Skin of body (tissue), 2 donors: Measurements from ENCODE around the gene THRB. TPM values are rescaled to one million over a fixed set of nuclear protein-coding genes. Genes with fewer than 3 reads are reported as not detected.

Source experiments
- DNase-seq: peaks from one replicate; lab custom pipeline; 2025; lab: John Stamatoyannopoulos, UW
- total RNA-seq: library from RNA; depleted of rRNA; stranded (reverse); fragments of >200 nt; gene quantifications from one replicate; pipeline ENCODE4 v1.2.3, GENCODE V29; 2014

The THRB gene
- total RNA-seq: 18.1 TPM

DNA sequence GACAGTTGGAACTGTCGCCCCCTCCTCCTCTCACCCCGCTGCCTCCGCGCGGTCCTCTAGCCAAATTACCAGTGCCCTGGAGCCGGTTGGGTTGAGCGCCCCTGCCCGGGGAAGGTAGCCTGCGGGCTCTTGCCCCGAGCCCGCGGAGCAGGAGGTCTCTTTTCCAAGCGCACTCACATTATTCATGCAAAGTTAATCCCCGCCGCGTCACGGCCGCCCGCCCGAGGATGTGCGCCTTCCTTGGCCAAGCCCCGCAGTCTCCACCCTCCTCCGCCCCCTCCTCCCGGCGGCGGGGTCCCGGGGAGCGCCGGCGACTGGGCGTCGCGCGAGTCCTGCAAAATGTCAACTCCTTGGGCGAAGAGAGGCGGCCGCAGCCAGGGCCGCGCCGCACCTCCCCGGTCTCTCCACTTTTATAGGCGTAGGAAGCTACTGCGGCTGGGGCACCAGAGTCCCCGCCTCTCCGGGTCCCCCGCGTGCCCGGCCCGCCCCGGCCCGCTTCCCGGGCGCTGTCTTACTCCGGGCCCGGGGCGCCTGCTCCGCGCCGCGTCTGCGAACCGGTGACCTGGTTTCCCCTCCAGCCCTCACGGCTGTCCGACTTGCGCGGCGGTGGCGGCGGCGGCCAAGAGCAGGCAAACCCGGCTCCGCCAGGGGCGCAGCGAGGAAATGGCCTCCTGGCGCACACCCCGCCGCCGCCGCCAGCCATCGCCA is at the start of gene THRB:
TSS of gene THRB (minus strand) at position 233 of the 708 bp plus-strand sequence.
- no peak for DNase-seq

- DNase-seq: no peak
Observed at GRCh38 chr3:24541935-24542334, 47.3 kb upstream of the THRB start.

DNA sequence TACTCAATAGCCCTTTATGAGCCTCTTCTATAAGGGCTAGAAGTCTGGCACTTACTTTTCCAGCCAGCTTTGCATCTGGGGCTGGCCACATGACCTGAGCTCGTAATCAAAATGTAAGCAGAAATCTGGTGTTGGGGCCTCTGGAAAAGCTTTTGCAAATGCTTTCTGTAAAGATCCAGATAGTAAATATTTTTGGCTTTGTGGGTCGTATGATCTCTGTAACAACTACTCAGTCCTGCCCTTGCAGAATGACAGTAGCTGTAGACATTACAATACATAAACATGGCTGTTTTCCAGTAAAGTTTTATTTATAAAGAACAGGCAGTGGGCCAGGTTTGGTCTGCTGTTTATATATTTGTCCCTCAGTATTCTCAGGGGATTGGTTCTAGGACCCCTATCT is 46.2 kb upstream of the THRB start:
- DNase-seq: no peak

DNA sequence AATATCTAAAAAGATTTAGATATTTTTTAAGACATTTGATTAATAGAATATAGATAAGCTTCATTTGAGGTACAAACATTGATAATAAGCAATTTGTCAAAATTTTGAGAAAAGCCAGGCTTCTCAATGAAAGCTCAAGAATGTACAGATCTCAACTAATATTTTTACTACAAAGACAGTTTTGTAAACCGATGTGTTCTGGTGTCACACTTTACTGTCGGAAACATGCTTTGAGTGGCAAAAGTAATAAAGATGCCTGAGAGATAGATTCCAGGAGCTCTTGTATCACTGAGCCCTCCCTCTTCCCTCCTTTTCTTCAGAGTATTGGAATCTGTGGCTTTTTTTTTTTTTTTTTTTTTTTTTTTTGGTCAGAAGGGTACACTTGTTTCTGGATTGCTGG is 45.0 kb upstream of the THRB start:
- no peak for DNase-seq

- DNase-seq: no peak
Observed at GRCh38 chr3:24538891-24539290, 44.2 kb upstream of the THRB start.

GRCh38 chr3:24533561-24534193 is 39.0 kb upstream of the THRB start:
- no peak for DNase-seq

- DNase-seq: no peak
Observed at GRCh38 chr3:24530471-24530870, 35.8 kb upstream of the THRB start.

- DNase-seq: no peak
Observed at GRCh38 chr3:24529210-24529609, 34.6 kb upstream of the THRB start.

DNA sequence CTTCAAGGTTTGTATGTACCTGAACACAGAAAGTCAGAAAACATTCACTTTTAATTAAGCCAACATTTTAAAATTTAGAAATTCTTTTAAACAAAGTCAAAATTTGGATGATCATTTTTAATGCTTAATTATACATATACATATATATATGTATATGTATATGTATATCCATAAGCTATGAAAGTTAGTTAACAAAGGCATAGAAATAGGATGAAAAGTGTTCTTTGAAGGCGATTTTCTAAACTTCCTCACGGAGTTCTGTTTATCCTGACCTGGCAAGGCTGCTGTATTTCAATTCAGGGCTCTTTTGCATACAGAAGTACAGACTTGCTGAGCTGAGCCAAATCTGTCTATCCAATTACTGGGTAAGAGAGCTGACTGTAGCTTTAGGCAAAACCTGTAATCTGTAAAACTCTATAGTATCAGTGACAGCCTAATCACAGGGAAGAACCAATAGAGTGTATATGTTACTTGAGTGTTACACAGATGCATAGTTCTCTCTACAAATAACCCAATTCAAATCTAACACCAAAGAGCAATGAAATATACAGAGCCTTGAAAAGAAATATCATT is 32.1 kb upstream of the THRB start:
- no peak for DNase-seq

- DNase-seq: no peak
Observed at GRCh38 chr3:24525557-24525956, 30.9 kb upstream of the THRB start.

DNA sequence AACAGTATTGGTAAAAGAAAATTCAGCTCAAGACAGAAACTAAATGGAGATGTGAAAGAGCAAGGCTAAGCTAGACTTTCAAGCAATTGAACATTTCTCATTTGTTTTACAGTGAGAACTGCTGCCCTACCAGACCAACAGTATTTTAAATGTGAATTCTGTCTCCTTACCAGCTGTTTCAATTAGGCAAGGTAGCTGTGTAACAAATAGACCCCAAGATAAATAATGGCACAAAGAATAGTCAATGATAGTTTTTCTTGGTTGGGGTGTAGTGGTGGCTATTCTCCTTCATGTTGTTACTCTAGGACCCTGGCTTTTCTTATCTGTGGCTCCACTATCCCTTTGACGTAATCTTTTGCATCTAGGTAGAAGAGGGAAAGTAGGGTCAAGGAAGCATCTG is 30.4 kb upstream of the THRB start:
- no peak for DNase-seq

DNA sequence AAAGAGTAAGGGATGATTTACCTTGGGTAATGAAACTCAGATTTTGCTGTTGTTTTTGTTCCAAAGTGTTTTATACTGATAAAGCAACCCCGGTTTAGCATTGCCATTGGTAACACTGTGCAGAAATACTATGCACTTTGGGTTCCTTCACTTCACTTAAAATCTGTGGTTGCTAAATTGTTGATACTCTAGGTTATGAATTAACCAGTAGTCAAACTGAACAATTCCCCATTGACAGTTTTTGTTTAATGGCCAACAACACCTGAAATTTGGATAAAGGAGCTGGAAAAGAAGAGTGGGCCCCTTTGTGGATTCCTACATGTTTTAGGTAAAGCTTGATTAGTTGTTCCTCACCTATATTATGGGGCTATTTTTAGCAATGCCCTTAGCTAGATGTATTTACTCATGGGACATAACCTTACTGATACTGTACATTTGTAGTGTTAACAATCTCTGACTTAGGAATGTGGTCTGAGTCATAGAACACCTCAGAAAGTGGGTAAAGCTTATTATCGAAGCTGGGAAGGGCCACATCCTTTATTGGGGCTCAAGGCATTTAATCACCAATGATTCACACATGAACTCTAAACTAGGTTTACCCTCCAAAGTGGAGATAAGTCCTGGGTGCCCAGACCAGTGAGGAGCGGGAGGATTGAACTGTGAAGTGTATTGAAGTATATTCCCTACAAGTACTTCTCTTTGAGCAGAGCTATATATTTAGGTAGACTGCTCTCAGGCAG is 29.5 kb upstream of the THRB start:
- DNase-seq: no peak

- no peak for DNase-seq
Observed at GRCh38 chr3:24523215-24523614, 28.6 kb upstream of the THRB start.

- DNase-seq: no peak
Observed at GRCh38 chr3:24522146-24522579, 27.5 kb upstream of the THRB start.

- no peak for DNase-seq
Observed at GRCh38 chr3:24521420-24522145, 26.9 kb upstream of the THRB start.

- DNase-seq: peak; percentile 18
Observed at GRCh38 chr3:24520976-24521419, 26.3 kb upstream of the THRB start.

DNA sequence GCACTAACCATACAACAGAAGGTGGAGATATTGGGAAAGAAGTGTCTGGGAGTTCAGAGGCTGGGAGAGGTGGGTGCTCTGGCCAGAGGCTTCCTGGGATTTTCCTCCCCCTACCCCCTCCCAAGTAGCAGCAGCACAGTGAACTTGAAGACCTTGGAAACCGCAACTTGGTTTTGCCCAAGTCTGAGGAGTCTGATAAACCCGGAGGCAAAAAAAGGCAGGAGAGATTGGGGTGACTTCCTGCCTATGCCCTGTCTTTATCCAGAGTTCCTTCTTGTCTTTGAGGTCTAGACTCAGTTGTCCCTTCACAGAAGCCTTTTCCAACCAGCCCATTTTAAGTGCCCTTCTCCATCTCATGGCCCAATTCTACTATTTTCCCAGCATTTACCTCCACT is 25.4 kb upstream of the THRB start:
- DNase-seq: no peak

DNA sequence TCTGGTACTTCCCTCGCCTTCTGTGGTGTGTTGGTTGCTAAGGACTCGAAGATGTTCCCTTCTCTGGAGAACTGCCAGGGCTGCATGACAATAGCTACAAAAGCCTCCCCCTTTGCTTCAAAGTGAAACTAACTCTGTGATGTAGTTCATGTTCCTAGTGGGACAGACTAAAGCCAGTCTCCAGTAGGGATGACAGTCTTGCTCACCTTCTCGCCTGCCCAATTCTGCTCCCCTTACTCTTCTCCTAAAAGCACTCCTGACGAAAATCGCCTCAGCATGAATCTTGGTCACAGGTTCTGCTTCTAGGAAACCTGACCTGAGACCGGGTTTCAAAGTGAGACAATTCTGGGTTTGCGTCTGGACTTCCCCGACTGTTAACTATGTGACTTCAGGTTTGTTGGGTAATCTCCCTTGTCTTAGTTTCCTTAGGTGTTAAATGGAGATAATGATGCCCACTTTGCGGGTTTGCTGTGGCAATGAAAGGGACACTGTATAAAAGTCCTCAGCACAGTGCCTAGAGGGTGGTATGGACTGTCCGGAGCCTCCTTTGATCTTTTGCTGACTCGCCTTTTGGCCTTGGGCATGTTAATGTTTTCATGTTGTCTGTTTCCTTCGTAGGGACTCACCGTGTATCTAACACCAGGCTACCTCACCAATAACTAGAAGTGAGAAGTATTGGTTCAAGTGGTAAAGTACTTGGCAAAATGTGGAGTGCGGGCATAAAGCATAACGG is 24.9 kb upstream of the THRB start:
- no peak for DNase-seq

DNA sequence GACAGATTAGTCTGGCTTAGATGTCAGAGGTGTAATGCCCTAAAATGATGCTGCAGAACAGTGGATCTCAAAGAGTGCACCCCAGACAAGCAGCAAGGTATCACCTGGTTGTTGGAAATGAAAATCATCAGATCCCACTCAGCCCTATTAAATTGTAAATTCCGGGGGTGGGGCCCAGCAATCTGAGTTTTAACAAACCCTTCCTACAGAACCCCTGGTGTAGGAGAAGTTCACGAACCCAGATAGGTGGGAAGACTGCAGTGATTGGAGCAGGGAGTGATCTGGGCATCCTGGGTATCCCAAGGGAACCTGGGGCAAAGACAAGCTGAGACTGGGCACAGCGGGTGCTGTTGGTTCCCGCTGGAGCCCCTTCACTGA is 24.3 kb upstream of the THRB start:
- DNase-seq: no peak

DNA sequence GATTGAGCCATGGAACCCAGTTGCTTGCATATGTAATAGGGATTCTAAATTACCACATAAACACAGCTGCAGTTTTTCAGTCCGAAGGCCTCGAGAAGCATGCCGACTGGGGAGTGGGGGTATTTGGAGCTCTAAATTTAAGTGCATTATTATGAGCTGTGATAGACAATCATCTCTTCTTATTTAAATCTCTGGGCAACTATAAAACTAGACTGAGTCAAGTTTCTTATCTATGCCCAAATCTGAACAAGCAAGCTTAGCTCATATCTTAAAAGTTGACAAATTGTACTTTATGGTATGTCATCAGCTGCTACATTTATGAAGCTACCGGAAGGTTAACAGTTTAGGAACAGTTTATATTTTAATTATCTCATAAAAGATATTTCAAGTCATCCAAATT is 19.5 kb upstream of the THRB start:
- DNase-seq: no peak

DNA sequence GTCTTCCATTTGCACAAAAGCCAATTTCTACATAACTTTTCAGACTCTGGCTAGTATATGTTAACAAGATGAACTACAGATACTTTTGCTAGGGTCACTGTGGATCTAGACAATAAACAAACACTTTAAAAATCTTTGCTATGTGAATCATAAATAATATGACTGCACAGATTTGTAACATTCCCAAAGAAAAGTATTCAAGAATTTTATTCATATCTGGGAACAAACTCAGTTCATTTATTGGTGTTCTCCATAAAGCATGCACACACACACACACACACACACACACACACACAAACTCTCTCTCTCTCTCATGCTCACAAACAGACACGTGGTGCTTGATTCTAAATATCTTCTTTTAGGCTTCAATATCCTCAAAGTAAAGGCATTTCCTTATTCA is 18.8 kb upstream of the THRB start:
- no peak for DNase-seq
